Naive B cell (primary cell): ENCODE results near the gene DPYSL5. TPM values are rescaled to one million over a fixed set of nuclear protein-coding genes. Genes with fewer than 3 reads are reported as not detected.

Experiments used
- ATAC-seq, 2 donors: fragments of 150-1000 bp; cut with Tn5 transposase; 2 replicates each; pipeline ENCODE4 v1.10.0; 2021; ENCODE audit warnings: low read depth in 2 of 2, mild to moderate bottlenecking in 2 of 2, moderate library complexity in 2 of 2
- DNase-seq: peaks from one replicate; pipeline ENCODE4 v3.0.0; 2022
- H3K27ac Mint-ChIP-seq, 6 donors: one replicate each; pipeline ENCODE4 v1.8.0; 2020 to 2022; ENCODE audit warnings: mild to moderate bottlenecking in 6 of 6, mixed read lengths in 6 of 6, moderate library complexity in 5 of 6, inconsistent platforms in 2 of 6
- H3K27me3 Mint-ChIP-seq, 3 donors: one replicate each; pipeline ENCODE4 v1.8.0; 2021 to 2022; ENCODE audit warnings: mixed read lengths in 3 of 3, mild to moderate bottlenecking in 1 of 3
- H3K36me3 Mint-ChIP-seq, 2 donors: one replicate each; pipeline ENCODE4 v1.8.0; 2020 to 2022; ENCODE audit warnings: mixed read lengths in 2 of 2, inconsistent platforms in 1 of 2, mild to moderate bottlenecking in 1 of 2
- H3K4me1 Mint-ChIP-seq, 3 donors: one replicate each; pipeline ENCODE4 v1.8.0; 2020 to 2022; ENCODE audit warnings: mixed read lengths in 3 of 3, inconsistent platforms in 1 of 3, mild to moderate bottlenecking in 1 of 3, moderate library complexity in 1 of 3
- H3K4me3 Mint-ChIP-seq, 8 donors: one replicate each; pipeline ENCODE4 v1.8.0; 2020 to 2022; ENCODE audit warnings: mild to moderate bottlenecking in 8 of 8, mixed read lengths in 8 of 8, moderate library complexity in 8 of 8, inconsistent platforms in 2 of 8
- H3K9me3 Mint-ChIP-seq, 7 donors: one replicate each; pipeline ENCODE4 v1.8.0; 2020 to 2022; ENCODE audit warnings: mixed read lengths in 7 of 7, mild to moderate bottlenecking in 5 of 7, inconsistent platforms in 2 of 7, moderate library complexity in 1 of 7
- polyA plus RNA-seq, 6 donors: library from polyadenylated mRNA; unstranded; fragments of 300-500 nt; fragmentation: Illumina TruSeq; gene quantifications; one replicate each; pipeline ENCODE4 v1.2.3, GENCODE V29; 2021; ENCODE audit warnings: low read depth in 6 of 6

DPYSL5 gene
- polyA plus RNA-seq, 6 donors from 2014 or later, result not detected

- Mint-ChIP-seq H3K27ac (no peak overlapping the region), H3K4me3 (no peak overlapping the region)
Measured at GRCh38 chr2:26816893-26817292, 31.0 kb upstream of the DPYSL5 start.

DNA sequence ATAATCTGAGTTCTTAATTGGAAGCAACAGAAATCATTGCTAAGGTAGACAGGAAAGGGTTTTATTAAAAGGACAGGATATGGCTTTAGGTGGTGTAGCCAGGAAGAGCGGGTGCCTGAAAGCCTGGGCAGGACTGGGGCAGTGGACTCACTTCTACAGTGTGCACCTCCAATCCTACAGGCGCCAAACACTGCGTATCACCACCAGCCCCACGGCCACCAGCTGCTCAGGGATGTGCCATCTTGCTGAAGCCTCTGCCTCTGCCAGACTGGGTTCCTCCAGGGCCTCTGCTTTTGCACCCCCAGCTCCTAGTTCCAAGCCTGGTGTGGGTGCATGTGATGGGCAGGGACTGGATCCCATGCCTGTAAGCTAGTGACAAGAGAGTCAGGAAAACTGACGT, 29.7 kb upstream of the DPYSL5 start:
- no peak overlapping the region for H3K27ac Mint-ChIP-seq
- ATAC-seq, result no peak
- no peak for DNase-seq
- H3K4me1 Mint-ChIP-seq, result peaks cover 0 to 3% (median 0%) of the 10 kb centered on the region in 3 donors
- H3K36me3 Mint-ChIP-seq, result no peaks in the 10 kb centered on the region
- H3K4me3 Mint-ChIP-seq, result no peak overlapping the region
- H3K9me3 Mint-ChIP-seq, result peaks cover 0 to 6% (median 0%) of the 10 kb centered on the region in 7 donors
- peaks cover 33 to 45% (median 42%) of the 10 kb centered on the region in 3 donors for H3K27me3 Mint-ChIP-seq

More at GRCh38 chr2:26816893-26817292, 31.0 kb upstream of the DPYSL5 start:
- peaks cover 41 to 55% (median 53%) of the 10 kb centered on the region in 3 donors for H3K27me3 Mint-ChIP-seq
- peaks cover 0 to 6% (median 2%) of the 10 kb centered on the region in 7 donors for H3K9me3 Mint-ChIP-seq
- no peaks in the 10 kb centered on the region for H3K4me1 Mint-ChIP-seq
- DNase-seq (no peak), ATAC-seq (no peak)
- no peaks in the 10 kb centered on the region for H3K36me3 Mint-ChIP-seq

GRCh38 chr2:26818972-26819371, 29.0 kb upstream of the DPYSL5 start:
- H3K27me3 Mint-ChIP-seq, result peaks cover 33 to 40% (median 35%) of the 10 kb centered on the region in 3 donors
- peaks cover 0 to 3% (median 0%) of the 10 kb centered on the region in 3 donors for H3K4me1 Mint-ChIP-seq
- ATAC-seq (no peak), DNase-seq (no peak)
- H3K4me3 Mint-ChIP-seq, result peak overlapping the region in 1 of 8 donors; percentile 57
- H3K9me3 Mint-ChIP-seq, result peaks cover 0 to 6% (median 0%) of the 10 kb centered on the region in 7 donors
- no peaks in the 10 kb centered on the region for H3K36me3 Mint-ChIP-seq
- no peak overlapping the region for H3K27ac Mint-ChIP-seq

- Mint-ChIP-seq H3K36me3 (no peaks in the 10 kb centered on the region), H3K9me3 (no peaks in the 10 kb centered on the region), H3K4me1 (peaks cover 0 to 3% (median 0%) of the 10 kb centered on the region in 3 donors), H3K27ac (no peak overlapping the region), H3K27me3 (peaks cover 26 to 34% (median 30%) of the 10 kb centered on the region in 3 donors), H3K4me3 (no peak overlapping the region)
- ATAC-seq (no peak), DNase-seq (no peak)
Measured at GRCh38 chr2:26820932-26821331, 27.0 kb upstream of the DPYSL5 start.

DNA sequence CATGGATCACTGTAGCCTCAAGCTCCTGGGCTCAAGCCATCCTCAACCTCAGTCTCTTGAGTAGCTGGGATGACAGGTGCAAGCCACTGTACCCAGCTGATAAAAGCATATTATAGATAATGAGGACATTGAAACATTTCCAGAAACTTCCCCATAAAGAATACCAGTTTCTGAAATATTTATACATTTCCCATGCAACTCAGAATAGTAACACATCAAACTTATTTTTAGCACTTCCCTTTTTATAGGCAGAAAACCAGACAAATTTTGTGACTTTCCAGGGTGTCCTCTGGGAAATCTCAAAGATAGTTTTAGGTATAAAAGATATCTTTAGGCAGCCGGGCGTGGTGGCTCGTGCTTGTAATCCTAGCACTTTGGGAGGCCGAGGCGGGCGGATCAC, 25.1 kb upstream of the DPYSL5 start:
- DNase-seq, result no peak
- H3K9me3 Mint-ChIP-seq, result no peaks in the 10 kb centered on the region
- no peak overlapping the region for H3K4me3 Mint-ChIP-seq
- ATAC-seq, result no peak
- H3K4me1 Mint-ChIP-seq, result peaks cover 0 to 3% (median 0%) of the 10 kb centered on the region in 3 donors
- H3K36me3 Mint-ChIP-seq, result no peaks in the 10 kb centered on the region
- H3K27ac Mint-ChIP-seq, result no peak overlapping the region
- H3K27me3 Mint-ChIP-seq, result peaks cover 16 to 20% (median 17%) of the 10 kb centered on the region in 3 donors

- Mint-ChIP-seq H3K4me3 (no peak overlapping the region), H3K4me1 (no peaks in the 10 kb centered on the region), H3K36me3 (no peaks in the 10 kb centered on the region), H3K9me3 (peaks cover 0 to 2% (median 0%) of the 10 kb centered on the region in 7 donors), H3K27ac (no peak overlapping the region), H3K27me3 (peaks cover 26 to 69% (median 54%) of the 10 kb centered on the region in 3 donors)
- DNase-seq (no peak), ATAC-seq (no peak)
Measured at GRCh38 chr2:26838121-26838906, 9.6 kb upstream of the DPYSL5 start.

DNA sequence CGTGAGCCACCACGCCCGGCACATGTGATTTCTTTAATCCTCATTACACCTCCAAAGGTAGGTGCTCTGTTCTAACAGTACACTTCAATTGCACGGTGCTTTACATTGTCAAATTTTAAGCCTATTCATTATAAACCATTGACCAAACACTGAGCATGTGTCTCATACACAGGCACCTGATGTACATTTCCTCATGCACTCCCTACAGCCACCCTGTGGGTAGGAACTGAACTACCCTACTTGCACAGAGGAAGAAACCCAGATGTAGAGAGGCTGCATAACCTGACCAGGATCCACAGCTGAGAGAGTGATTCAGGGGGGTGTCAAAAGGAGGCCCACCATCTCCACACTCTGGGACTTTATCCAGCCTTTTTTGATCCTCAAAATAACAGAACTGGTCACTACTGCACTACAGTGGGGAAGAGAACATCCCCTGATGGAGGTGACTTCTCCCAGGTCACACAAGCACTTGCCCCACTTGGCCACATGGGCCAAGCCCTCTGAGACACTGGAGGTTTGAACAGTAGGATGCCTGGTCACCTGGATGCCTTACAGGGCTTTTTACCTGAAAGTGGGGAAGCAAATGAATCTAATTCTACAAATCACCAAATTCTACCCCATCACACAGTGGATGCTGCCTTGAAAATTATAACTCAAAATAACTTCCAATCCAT, 6.9 kb upstream of the DPYSL5 start:
- Mint-ChIP-seq H3K27me3 (peaks cover 30 to 70% (median 52%) of the 10 kb centered on the region in 3 donors), H3K4me1 (no peaks in the 10 kb centered on the region), H3K27ac (no peak overlapping the region), H3K9me3 (peaks cover 0 to 2% (median 0%) of the 10 kb centered on the region in 7 donors), H3K36me3 (no peaks in the 10 kb centered on the region), H3K4me3 (no peak overlapping the region)
- DNase-seq (no peak), ATAC-seq (no peak)

DNA sequence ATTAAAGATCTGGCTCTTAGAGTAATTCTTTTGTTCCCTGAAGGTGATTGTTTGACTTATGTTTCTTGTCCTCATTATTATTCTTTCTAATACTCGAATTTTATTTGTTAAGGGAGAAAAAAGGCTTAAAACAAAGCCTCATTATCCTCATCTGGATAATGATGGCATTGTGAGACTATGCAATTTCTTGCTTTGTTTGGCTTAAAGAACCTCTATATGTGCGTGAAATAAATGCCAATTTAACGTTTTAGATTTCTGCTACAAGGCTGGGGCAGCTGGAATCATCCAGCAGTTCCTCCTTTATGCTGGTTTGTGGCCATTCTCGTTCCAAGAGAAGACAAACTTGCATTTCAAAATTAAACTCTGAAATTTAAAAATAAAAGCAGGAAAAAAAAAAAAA, 4.9 kb upstream of the DPYSL5 start:
- peaks cover 3 to 11% (median 9%) of the 10 kb centered on the region in 3 donors for H3K4me1 Mint-ChIP-seq
- H3K9me3 Mint-ChIP-seq, result no peaks in the 10 kb centered on the region
- peaks cover 42 to 74% (median 53%) of the 10 kb centered on the region in 3 donors for H3K27me3 Mint-ChIP-seq
- no peak for ATAC-seq
- no peak overlapping the region for H3K4me3 Mint-ChIP-seq
- no peak for DNase-seq
- no peak overlapping the region for H3K27ac Mint-ChIP-seq
- H3K36me3 Mint-ChIP-seq, result no peaks in the 10 kb centered on the region

GRCh38 chr2:26845021-26845420, 2.9 kb upstream of the DPYSL5 start:
- DNase-seq (no peak), ATAC-seq (no peak)
- no peak overlapping the region for H3K27ac Mint-ChIP-seq
- H3K36me3 Mint-ChIP-seq, result no peaks in the 10 kb centered on the region
- no peak overlapping the region for H3K4me3 Mint-ChIP-seq
- H3K27me3 Mint-ChIP-seq, result peaks cover 38 to 64% (median 43%) of the 10 kb centered on the region in 3 donors
- no peaks in the 10 kb centered on the region for H3K9me3 Mint-ChIP-seq
- peaks cover 9 to 17% (median 16%) of the 10 kb centered on the region in 3 donors for H3K4me1 Mint-ChIP-seq

DNA sequence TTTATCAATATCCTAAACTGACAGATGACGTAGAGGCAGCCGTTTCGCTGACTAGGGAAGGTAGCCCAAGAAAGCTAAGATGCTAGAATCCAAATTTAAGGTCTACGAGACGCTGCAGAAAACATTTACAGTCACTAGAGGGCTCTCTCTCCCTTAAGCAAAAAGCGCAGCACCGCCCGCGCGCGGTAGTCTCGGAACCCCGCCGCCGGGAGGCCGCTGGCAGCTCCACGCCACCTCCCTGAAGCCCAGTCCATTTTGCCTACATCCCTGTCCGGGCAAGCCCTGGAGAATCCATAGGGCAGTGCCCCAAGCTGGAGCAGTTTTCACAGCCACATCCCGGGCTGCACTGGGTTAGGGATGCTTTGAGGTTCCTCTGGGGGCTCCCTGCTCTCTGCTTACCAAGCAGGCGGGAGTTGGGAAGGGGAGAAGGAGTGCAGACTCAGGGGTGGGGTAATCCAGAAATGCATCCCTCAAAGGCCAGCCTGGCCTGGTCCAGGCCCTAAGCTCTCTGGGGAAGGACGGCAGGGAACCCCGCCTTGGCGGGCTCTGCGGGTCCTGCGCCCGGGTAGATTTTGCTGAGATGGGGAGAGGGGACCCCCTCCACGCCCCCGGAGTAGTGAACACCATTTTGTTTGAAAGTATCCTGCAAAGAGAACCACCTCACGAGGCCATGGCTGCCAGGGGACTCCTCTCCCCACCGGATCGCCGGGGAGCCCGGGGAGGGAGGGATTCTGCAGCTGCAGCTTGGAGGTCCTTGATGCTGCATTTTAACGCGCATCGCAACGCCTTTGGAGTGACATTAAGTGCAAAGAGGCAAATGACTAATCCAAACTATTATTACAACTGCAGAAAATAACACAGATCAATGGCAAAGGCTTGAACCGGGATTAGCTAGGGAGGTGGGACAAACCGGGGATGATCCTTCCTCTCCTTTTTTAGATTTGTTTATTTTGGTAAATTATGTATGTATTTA, 1.3 kb upstream of the DPYSL5 start:
- ATAC-seq (peak; percentile 73 to 81), DNase-seq (peak; percentile 55)
- Mint-ChIP-seq H3K36me3 (no peaks in the 10 kb centered on the region), H3K4me1 (peaks cover 9 to 21% (median 16%) of the 10 kb centered on the region in 3 donors), H3K27ac (peak overlapping the region in 3 of 6 donors; percentile 59 to 62 (median 61)), H3K9me3 (no peaks in the 10 kb centered on the region), H3K27me3 (peaks cover 50 to 63% (median 54%) of the 10 kb centered on the region in 3 donors), H3K4me3 (peak overlapping the region; percentile 66 to 88 (median 82))

- peak overlapping the region in 1 of 6 donors; percentile 61 for H3K27ac Mint-ChIP-seq
Measured at GRCh38 chr2:26847307-26847654, 651 bp upstream of the DPYSL5 start.

GRCh38 chr2:26848336-26849055, 564 bp downstream of the DPYSL5 start:
- Mint-ChIP-seq H3K27ac (no peak overlapping the region), H3K36me3 (no peaks in the 10 kb centered on the region), H3K27me3 (peaks cover 56 to 72% (median 66%) of the 10 kb centered on the region in 3 donors), H3K4me3 (peak overlapping the region; percentile 63 to 90 (median 84)), H3K9me3 (no peaks in the 10 kb centered on the region), H3K4me1 (peaks cover 9 to 21% (median 16%) of the 10 kb centered on the region in 3 donors)
- peak; percentile 23 to 24 for ATAC-seq
- peak; percentile 7 for DNase-seq

More at GRCh38 chr2:26847307-26847654, 651 bp upstream of the DPYSL5 start:
- ATAC-seq, result no peak
- peaks cover 9 to 21% (median 16%) of the 10 kb centered on the region in 3 donors for H3K4me1 Mint-ChIP-seq
- H3K27me3 Mint-ChIP-seq, result peaks cover 53 to 67% (median 60%) of the 10 kb centered on the region in 3 donors
- no peaks in the 10 kb centered on the region for H3K36me3 Mint-ChIP-seq
- no peaks in the 10 kb centered on the region for H3K9me3 Mint-ChIP-seq
- DNase-seq, result no peak
- peak overlapping the region; percentile 57 to 87 (median 72) for H3K4me3 Mint-ChIP-seq
